Esophagus (tissue), 2 donors: ENCODE results near the gene ZIC4. TPM values are rescaled to one million over a fixed set of nuclear protein-coding genes. Genes with fewer than 3 reads are reported as not detected.
A peak's percentile ranks its signal among the peaks of the same experiment; 100 is the strongest.

Experiments
- H3K27ac ChIP-seq, 2 donors: one replicate each; pipeline ENCODE4 v1.5.1; 2013; ENCODE audit warnings: low read depth in 2 of 2, mild to moderate bottlenecking in 2 of 2, inconsistent platforms in 1 of 2, low read length in 1 of 2, moderate library complexity in 1 of 2
- H3K27me3 ChIP-seq, 2 donors: one replicate each; pipeline ENCODE4 v1.6.1; 2013; ENCODE audit warnings: low read length in 2 of 2, control low read depth in 1 of 2, mild to moderate bottlenecking in 1 of 2; ENCODE audit not compliant: insufficient read depth in 2 of 2, control insufficient read depth in 1 of 2
- H3K36me3 ChIP-seq, 2 donors: one replicate each; pipeline ENCODE4 v1.6.1; 2013; ENCODE audit warnings: low read length in 1 of 2; ENCODE audit not compliant: control insufficient read depth in 2 of 2, insufficient read depth in 2 of 2
- H3K4me1 ChIP-seq, 2 donors: one replicate each; pipeline ENCODE4 v1.6.1; 2013; ENCODE audit warnings: low read length in 1 of 2; ENCODE audit not compliant: control insufficient read depth in 2 of 2, insufficient read depth in 2 of 2
- H3K4me3 ChIP-seq, 2 donors: one replicate each; pipeline ENCODE4 v1.5.1; 2013; ENCODE audit warnings: low read length in 2 of 2, mild to moderate bottlenecking in 2 of 2, low read depth in 1 of 2, moderate library complexity in 1 of 2
- H3K9me3 ChIP-seq, 2 donors: one replicate each; pipeline ENCODE4 v1.6.1; 2013; ENCODE audit warnings: mild to moderate bottlenecking in 2 of 2, low read depth in 1 of 2, low read length in 1 of 2, moderate library complexity in 1 of 2; ENCODE audit not compliant: control insufficient read depth in 2 of 2, insufficient read depth in 1 of 2
- WGBS, 2 donors: extraction: QIAGEN DNeasy Blood & Tissue Kit; methylation state at CpG; one replicate each; pipeline ENCODE4 v1.1.7; 2013; 5-methylcytosine and 5-hydroxymethylcytosine counted together
- polyA plus RNA-seq, 2 donors: library from polyadenylated mRNA; stranded (reverse); fragments of 200-250 nt; gene quantifications; one replicate each; pipeline ENCODE4 v1.2.3, GENCODE V29; 2013
- donor health status: healthy with polysubstance abuse.
- donor health status: Bipolar disorder and iron deficiency.

Gene ZIC4
- polyA plus RNA-seq, 2 donors = not detected

GRCh38 chr3:147418808-147419701 lies 12.7 kb upstream of the ZIC4 start:
- peak overlapping the region in 1 of 2 donors; percentile 12 for H3K4me3 ChIP-seq
- H3K27ac ChIP-seq = no peak overlapping the region
- WGBS, 2 donors = 6 to 8% methylated on average over 53 to 54 of the region's 54 CpGs
- H3K4me1 ChIP-seq = peaks cover 5 to 7% of the 10 kb centered on the region in 2 donors
- H3K27me3 ChIP-seq = peaks cover 14 to 60% of the 10 kb centered on the region in 2 donors
- peaks cover 3 to 33% of the 10 kb centered on the region in 2 donors for H3K9me3 ChIP-seq
- no peaks in the 10 kb centered on the region for H3K36me3 ChIP-seq

- no peaks in the 10 kb centered on the region for H3K36me3 ChIP-seq
- peaks cover 14 to 63% of the 10 kb centered on the region in 2 donors for H3K27me3 ChIP-seq
- 24 to 32% methylated on average over 4 of the region's 4 CpGs for whole genome bisulfite sequencing, 2 donors
- H3K27ac ChIP-seq = no peak overlapping the region
- H3K9me3 ChIP-seq = peaks cover 3 to 33% of the 10 kb centered on the region in 2 donors
- peaks cover 4 to 5% of the 10 kb centered on the region in 2 donors for H3K4me1 ChIP-seq
- H3K4me3 ChIP-seq = no peak overlapping the region
Measured at GRCh38 chr3:147418371-147418781, 12.0 kb upstream of the ZIC4 start.

- H3K36me3 ChIP-seq = no peaks in the 10 kb centered on the region
- 49 to 50% methylated on average over 7 of the region's 7 CpGs for WGBS, 2 donors
- H3K27ac ChIP-seq = no peak overlapping the region
- peaks cover 4 to 5% of the 10 kb centered on the region in 2 donors for H3K4me1 ChIP-seq
- no peak overlapping the region for H3K4me3 ChIP-seq
- H3K27me3 ChIP-seq = peaks cover 7 to 62% of the 10 kb centered on the region in 2 donors
- peaks cover 0 to 30% of the 10 kb centered on the region in 2 donors for H3K9me3 ChIP-seq
Measured at GRCh38 chr3:147417551-147418295, 11.4 kb upstream of the ZIC4 start.

- Histone ChIP-seq H3K9me3 (peaks cover 5 to 32% of the 10 kb centered on the region in 2 donors), H3K27ac (no peak overlapping the region), H3K4me3 (no peak overlapping the region), H3K36me3 (no peaks in the 10 kb centered on the region), H3K4me1 (peaks cover 4 to 5% of the 10 kb centered on the region in 2 donors), H3K27me3 (peaks cover 7 to 62% of the 10 kb centered on the region in 2 donors)
- 9 to 16% methylated on average over 1 of the region's 1 CpG for WGBS, 2 donors
Measured at GRCh38 chr3:147416931-147417330, 10.6 kb upstream of the ZIC4 start.

GRCh38 chr3:147415874-147416273 lies 9.5 kb upstream of the ZIC4 start:
- H3K27me3 ChIP-seq = peaks cover 7 to 61% of the 10 kb centered on the region in 2 donors
- H3K9me3 ChIP-seq = peaks cover 8 to 28% of the 10 kb centered on the region in 2 donors
- no peak overlapping the region for H3K27ac ChIP-seq
- no peak overlapping the region for H3K4me3 ChIP-seq
- no peaks in the 10 kb centered on the region for H3K36me3 ChIP-seq
- 6 to 8% methylated on average over 2 of the region's 2 CpGs for WGBS, 2 donors
- H3K4me1 ChIP-seq = peaks cover 4 to 5% of the 10 kb centered on the region in 2 donors

GRCh38 chr3:147415286-147415685 lies 8.9 kb upstream of the ZIC4 start:
- WGBS, 2 donors = 11 to 14% methylated on average over 6 of the region's 6 CpGs
- H3K4me1 ChIP-seq = peaks cover 9 to 10% of the 10 kb centered on the region in 2 donors
- H3K27ac ChIP-seq = no peak overlapping the region
- H3K9me3 ChIP-seq = peaks cover 8 to 29% of the 10 kb centered on the region in 2 donors
- H3K4me3 ChIP-seq = no peak overlapping the region
- peaks cover 7 to 60% of the 10 kb centered on the region in 2 donors for H3K27me3 ChIP-seq
- H3K36me3 ChIP-seq = no peaks in the 10 kb centered on the region

- H3K27ac ChIP-seq = no peak overlapping the region
- H3K27me3 ChIP-seq = peaks cover 3 to 60% of the 10 kb centered on the region in 2 donors
- WGBS, 2 donors = 21 to 23% methylated on average over 18 of the region's 18 CpGs
- peaks cover 12 to 33% of the 10 kb centered on the region in 2 donors for H3K9me3 ChIP-seq
- H3K4me1 ChIP-seq = peaks cover 14 to 15% of the 10 kb centered on the region in 2 donors
- H3K4me3 ChIP-seq = no peak overlapping the region
- no peaks in the 10 kb centered on the region for H3K36me3 ChIP-seq
Measured at GRCh38 chr3:147414390-147415138, 8.2 kb upstream of the ZIC4 start.

GRCh38 chr3:147413686-147414389 lies 7.5 kb upstream of the ZIC4 start:
- 8 to 9% methylated on average over 22 to 24 of the region's 24 CpGs for WGBS, 2 donors
- H3K27me3 ChIP-seq = peaks cover 3 to 59% of the 10 kb centered on the region in 2 donors
- no peak overlapping the region for H3K27ac ChIP-seq
- H3K4me1 ChIP-seq = peaks cover 11 to 12% of the 10 kb centered on the region in 2 donors
- no peaks in the 10 kb centered on the region for H3K36me3 ChIP-seq
- peaks cover 16 to 32% of the 10 kb centered on the region in 2 donors for H3K9me3 ChIP-seq
- peak overlapping the region in 1 of 2 donors; percentile 28 for H3K4me3 ChIP-seq
